Measurements from ENCODE around the gene MACF1. TPM values are rescaled to one million over a fixed set of nuclear protein-coding genes. Genes with fewer than 3 reads are reported as not detected.
"Not testable (repeated sequence)": the region's sequence is repeated elsewhere in the genome, so short reads cannot be mapped to it uniquely, and the experiment has no call there.

The MACF1 gene
- total and polyA plus RNA-seq, 4 donors, result 23.3 to 216 (median 51.2) TPM

GRCh38 chr1:39497585-39497984 is 293.1 kb downstream of the MACF1 start:
- no peak overlapping the region for H3K9ac ChIP-seq (ENCODE audit: low read depth in 1 of 2, low read length in 2 of 2)
- no peak overlapping the region for H3K4me3 ChIP-seq (ENCODE audit: low read depth in 1 of 3, low read length in 3 of 3)
- TF ChIP-seq YY1 (IDR thresholded peaks at IDR 0.05) (no peak), TAF1 (conservative IDR thresholded peaks at IDR 0.05) (no peak), RXRA (IDR thresholded peaks at IDR 0.05) (no peak), JUND (IDR thresholded peaks at IDR 0.05) (no peak), HNF4G (IDR thresholded peaks at IDR 0.05) (no peak), EGR1 (IDR thresholded peaks at IDR 0.05; ENCODE audit: low read depth in 2 of 2) (no peak), FOXA2 (IDR thresholded peaks at IDR 0.05) (no peak), CTCF (IDR thresholded peaks at IDR 0.05; ENCODE audit: low read depth, low read length, missing input control) (no peak)
- no peaks in the 10 kb centered on the region for H3K36me3 ChIP-seq (ENCODE audit: control insufficient read depth in 4 of 4, insufficient read depth in 3 of 4, low read depth in 1 of 4, low read length in 3 of 4)
- WGBS, result 73% methylated on average over 5 of the region's 5 CpGs
- DNase-seq (ENCODE audit: low spot score), result no peak
- no peaks in the 10 kb centered on the region for H3K9me3 ChIP-seq (ENCODE audit: control insufficient read depth in 4 of 4, low read length in 3 of 4)
- H3K27me3 ChIP-seq (ENCODE audit: control insufficient read depth in 4 of 4, insufficient read depth in 4 of 4, low read length in 3 of 4), result no peaks in the 10 kb centered on the region
- H3K4me1 ChIP-seq (ENCODE audit: control insufficient read depth in 4 of 4, insufficient read depth in 4 of 4, low read length in 3 of 4), result peaks cover 0 to 2% (median 0%) of the 10 kb centered on the region in 4 donors
- no peak overlapping the region for H3K27ac ChIP-seq (ENCODE audit: low read depth in 1 of 2, low read length in 2 of 2)

- not testable (repeated sequence) for H3K27ac ChIP-seq (ENCODE audit: low read depth in 1 of 2, low read length in 2 of 2); H3K36me3 ChIP-seq (ENCODE audit: control insufficient read depth in 4 of 4, insufficient read depth in 3 of 4, low read depth in 1 of 4, low read length in 3 of 4); H3K4me1 ChIP-seq (ENCODE audit: control insufficient read depth in 4 of 4, insufficient read depth in 4 of 4, low read length in 3 of 4); H3K27me3 ChIP-seq (ENCODE audit: control insufficient read depth in 4 of 4, insufficient read depth in 4 of 4, low read length in 3 of 4); H3K9me3 ChIP-seq (ENCODE audit: control insufficient read depth in 4 of 4, low read length in 3 of 4); H3K4me3 ChIP-seq (ENCODE audit: low read depth in 1 of 3, low read length in 3 of 3); DNase-seq (ENCODE audit: low spot score); H3K9ac ChIP-seq (ENCODE audit: low read depth in 1 of 2, low read length in 2 of 2)
- 85% methylated on average over 9 of the region's 9 CpGs for WGBS
These were observed 293.7 kb downstream of the MACF1 start for GRCh38 chr1:39498096-39498710.

GRCh38 chr1:39498821-39499220 is 294.3 kb downstream of the MACF1 start:
- not testable (repeated sequence) for H3K4me1 ChIP-seq (ENCODE audit: control insufficient read depth in 4 of 4, insufficient read depth in 4 of 4, low read length in 3 of 4); H3K4me3 ChIP-seq (ENCODE audit: low read depth in 1 of 3, low read length in 3 of 3); H3K36me3 ChIP-seq (ENCODE audit: control insufficient read depth in 4 of 4, insufficient read depth in 3 of 4, low read depth in 1 of 4, low read length in 3 of 4); H3K27me3 ChIP-seq (ENCODE audit: control insufficient read depth in 4 of 4, insufficient read depth in 4 of 4, low read length in 3 of 4); H3K9ac ChIP-seq (ENCODE audit: low read depth in 1 of 2, low read length in 2 of 2); DNase-seq (ENCODE audit: low spot score); H3K9me3 ChIP-seq (ENCODE audit: control insufficient read depth in 4 of 4, low read length in 3 of 4); H3K27ac ChIP-seq (ENCODE audit: low read depth in 1 of 2, low read length in 2 of 2)
- 91% methylated on average over 11 of the region's 15 CpGs for WGBS

DNA sequence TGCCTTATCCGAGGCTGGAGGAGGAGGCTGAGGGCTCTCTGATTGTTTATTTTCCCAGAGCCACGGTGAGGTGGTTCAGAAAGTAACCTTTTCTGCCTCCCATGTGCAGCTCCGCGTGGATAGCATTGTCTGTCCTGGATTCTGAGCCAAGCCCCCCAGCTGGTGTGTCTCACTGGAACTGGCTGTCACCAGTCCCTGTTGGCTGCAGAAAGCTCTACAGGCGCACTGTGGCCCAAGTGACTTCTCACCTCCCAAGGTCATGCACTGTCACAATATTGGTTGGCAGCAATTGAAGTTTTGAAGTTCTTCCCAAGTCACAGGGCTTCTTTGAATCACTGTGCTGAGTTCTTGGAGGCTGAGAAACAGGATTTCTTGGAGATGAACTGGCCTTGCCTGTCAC is 295.2 kb downstream of the MACF1 start:
- peak overlapping the region in 1 of 2 donors; percentile 19 for H3K9ac ChIP-seq (ENCODE audit: low read depth in 1 of 2, low read length in 2 of 2)
- WGBS, result 67% methylated on average over 5 of the region's 5 CpGs
- no peaks in the 10 kb centered on the region for H3K27me3 ChIP-seq (ENCODE audit: control insufficient read depth in 4 of 4, insufficient read depth in 4 of 4, low read length in 3 of 4)
- H3K27ac ChIP-seq (ENCODE audit: low read depth in 1 of 2, low read length in 2 of 2), result no peak overlapping the region
- TF ChIP-seq GABPA (IDR thresholded peaks at IDR 0.05 in 1 of 2, conservative IDR thresholded peaks at IDR 0.05 in 1 of 2) (no peak), NR2F2 (IDR thresholded peaks at IDR 0.05) (peak; percentile 96)
- H3K36me3 ChIP-seq (ENCODE audit: control insufficient read depth in 4 of 4, insufficient read depth in 3 of 4, low read depth in 1 of 4, low read length in 3 of 4), result no peaks in the 10 kb centered on the region
- H3K4me3 ChIP-seq (ENCODE audit: low read depth in 1 of 3, low read length in 3 of 3), result no peak overlapping the region
- H3K9me3 ChIP-seq (ENCODE audit: control insufficient read depth in 4 of 4, low read length in 3 of 4), result no peaks in the 10 kb centered on the region
- peaks cover 0 to 2% (median 0%) of the 10 kb centered on the region in 4 donors for H3K4me1 ChIP-seq (ENCODE audit: control insufficient read depth in 4 of 4, insufficient read depth in 4 of 4, low read length in 3 of 4)
- DNase-seq (ENCODE audit: low spot score), result no peak
